ENCODE results near the gene PLK3.

PLK3 gene

DNA sequence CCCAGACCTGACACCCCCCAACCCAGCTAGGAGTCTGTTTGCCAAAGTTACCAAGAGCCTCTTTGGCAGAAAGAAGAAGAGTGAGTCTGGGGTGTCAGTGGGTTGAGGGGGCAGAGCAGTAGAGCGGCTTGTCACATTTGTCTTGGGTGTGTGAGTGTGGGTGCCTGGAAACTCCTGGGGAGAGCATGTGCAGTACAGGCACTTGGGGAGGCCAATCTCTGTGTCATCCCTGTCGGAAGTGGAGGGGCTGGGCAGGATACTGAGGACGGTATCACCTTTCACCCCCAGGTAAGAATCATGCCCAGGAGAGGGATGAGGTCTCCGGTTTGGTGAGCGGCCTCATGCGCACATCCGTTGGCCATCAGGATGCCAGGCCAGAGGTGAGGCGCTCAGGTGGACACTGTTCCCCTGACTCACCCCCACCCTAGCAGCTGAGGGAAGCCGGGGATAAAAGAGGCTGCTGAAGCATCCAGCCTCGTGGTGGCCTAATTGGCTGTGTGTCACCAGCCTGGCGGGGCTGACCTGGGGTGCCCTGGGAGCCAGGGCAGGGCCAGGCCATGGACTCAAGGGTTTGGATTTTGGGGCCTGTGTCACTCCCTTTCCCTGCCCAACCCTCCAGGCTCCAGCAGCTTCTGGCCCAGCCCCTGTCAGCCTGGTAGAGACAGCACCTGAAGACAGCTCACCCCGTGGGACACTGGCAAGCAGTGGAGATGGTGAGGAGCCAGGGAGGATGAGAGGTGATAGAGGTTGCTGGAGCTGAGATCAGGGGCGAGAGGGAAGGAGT, 3.3 kb downstream of the PLK3 start:
- DNase-seq, result no peak
- no peaks in the 10 kb centered on the region for H3K9me3 ChIP-seq (replicated peaks; ENCODE audit: insufficient read depth, low read length)
- no peak overlapping the region for H2AFZ ChIP-seq (ENCODE audit: low read length)
- no peaks in the 10 kb centered on the region for H3K36me3 ChIP-seq (replicated peaks; ENCODE audit: insufficient read depth, low read length)
- H4K20me1 ChIP-seq (ENCODE audit: insufficient read depth, low read length), result no peaks in the 10 kb centered on the region
- H3K9me2 ChIP-seq (replicated peaks; ENCODE audit: insufficient read depth, low read length), result no peaks in the 10 kb centered on the region
- H3K4me3 ChIP-seq (ENCODE audit: low read length), result no peak overlapping the region
- H3K79me2 ChIP-seq (ENCODE audit: low read length), result peaks cover 5% of the 10 kb centered on the region; the same call in 1 of the 2 replicates
- H3K27me3 ChIP-seq (replicated peaks; ENCODE audit: insufficient read depth, low read length), result no peaks in the 10 kb centered on the region
- no peak overlapping the region for H3K4me2 ChIP-seq (ENCODE audit: low read depth, low read length)
- H3F3A ChIP-seq (ENCODE audit: insufficient read depth, low read length), result peaks cover 5% of the 10 kb centered on the region; the same call in 1 of the 2 replicates
- TF ChIP-seq EZH2phosphoT487 (IDR thresholded peaks at IDR 0.05; ENCODE audit: low read length) (no peak), EZH2 (optimal IDR thresholded peaks at IDR 0.05; ENCODE audit: low read depth, low read length) (no peak)
- TF ChIP-seq, protein P1, sequence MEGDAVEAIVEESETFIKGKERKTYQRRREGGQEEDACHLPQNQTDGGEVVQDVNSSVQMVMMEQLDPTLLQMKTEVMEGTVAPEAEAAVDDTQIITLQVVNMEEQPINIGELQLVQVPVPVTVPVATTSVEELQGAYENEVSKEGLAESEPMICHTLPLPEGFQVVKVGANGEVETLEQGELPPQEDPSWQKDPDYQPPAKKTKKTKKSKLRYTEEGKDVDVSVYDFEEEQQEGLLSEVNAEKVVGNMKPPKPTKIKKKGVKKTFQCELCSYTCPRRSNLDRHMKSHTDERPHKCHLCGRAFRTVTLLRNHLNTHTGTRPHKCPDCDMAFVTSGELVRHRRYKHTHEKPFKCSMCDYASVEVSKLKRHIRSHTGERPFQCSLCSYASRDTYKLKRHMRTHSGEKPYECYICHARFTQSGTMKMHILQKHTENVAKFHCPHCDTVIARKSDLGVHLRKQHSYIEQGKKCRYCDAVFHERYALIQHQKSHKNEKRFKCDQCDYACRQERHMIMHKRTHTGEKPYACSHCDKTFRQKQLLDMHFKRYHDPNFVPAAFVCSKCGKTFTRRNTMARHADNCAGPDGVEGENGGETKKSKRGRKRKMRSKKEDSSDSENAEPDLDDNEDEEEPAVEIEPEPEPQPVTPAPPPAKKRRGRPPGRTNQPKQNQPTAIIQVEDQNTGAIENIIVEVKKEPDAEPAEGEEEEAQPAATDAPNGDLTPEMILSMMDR (IDR thresholded peaks at IDR 0.05; ENCODE audit: low read length), result no peak
- H3K27ac ChIP-seq (ENCODE audit: low read length), result no peak overlapping the region
- peaks cover 4% of the 10 kb centered on the region; the same call in 1 of the 2 replicates for H3K4me1 ChIP-seq (ENCODE audit: low read length)
- no peak overlapping the region for H3K9ac ChIP-seq (ENCODE audit: low read length)

DNA sequence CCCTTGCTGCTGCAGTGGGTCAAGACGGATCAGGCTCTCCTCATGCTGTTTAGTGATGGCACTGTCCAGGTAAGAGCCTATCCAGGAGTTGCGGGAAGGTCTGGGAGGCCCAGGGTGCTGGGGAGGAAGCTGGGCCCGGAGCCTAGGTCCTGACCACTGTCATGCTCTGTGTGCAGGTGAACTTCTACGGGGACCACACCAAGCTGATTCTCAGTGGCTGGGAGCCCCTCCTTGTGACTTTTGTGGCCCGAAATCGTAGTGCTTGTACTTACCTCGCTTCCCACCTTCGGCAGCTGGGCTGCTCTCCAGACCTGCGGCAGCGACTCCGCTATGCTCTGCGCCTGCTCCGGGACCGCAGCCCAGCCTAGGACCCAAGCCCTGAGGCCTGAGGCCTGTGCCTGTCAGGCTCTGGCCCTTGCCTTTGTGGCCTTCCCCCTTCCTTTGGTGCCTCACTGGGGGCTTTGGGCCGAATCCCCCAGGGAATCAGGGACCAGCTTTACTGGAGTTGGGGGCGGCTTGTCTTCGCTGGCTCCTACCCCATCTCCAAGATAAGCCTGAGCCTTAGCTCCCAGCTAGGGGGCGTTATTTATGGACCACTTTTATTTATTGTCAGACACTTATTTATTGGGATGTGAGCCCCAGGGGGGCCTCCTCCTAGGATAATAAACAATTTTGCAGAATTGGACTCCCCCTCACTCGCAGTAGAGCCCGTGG, 5.3 kb downstream of the PLK3 start:
- no peak for DNase-seq
- Histone ChIP-seq H3K36me3 (replicated peaks; ENCODE audit: insufficient read depth, low read length) (no peaks in the 10 kb centered on the region), H3K4me2 (ENCODE audit: low read depth, low read length) (no peak overlapping the region), H3K4me1 (ENCODE audit: low read length) (peaks cover 22% of the 10 kb centered on the region), H3K4me3 (ENCODE audit: low read length) (no peak overlapping the region), H3K9ac (ENCODE audit: low read length) (no peak overlapping the region), H4K20me1 (ENCODE audit: insufficient read depth, low read length) (no peaks in the 10 kb centered on the region), H2AFZ (ENCODE audit: low read length) (no peak overlapping the region), H3K79me2 (ENCODE audit: low read length) (peaks cover 5% of the 10 kb centered on the region; the same call in 1 of the 2 replicates), H3F3A (ENCODE audit: insufficient read depth, low read length) (peaks cover 6% of the 10 kb centered on the region; the same call in 1 of the 2 replicates), H3K9me3 (replicated peaks; ENCODE audit: insufficient read depth, low read length) (no peaks in the 10 kb centered on the region), H3K9me2 (replicated peaks; ENCODE audit: insufficient read depth, low read length) (no peaks in the 10 kb centered on the region), H3K27me3 (replicated peaks; ENCODE audit: insufficient read depth, low read length) (no peaks in the 10 kb centered on the region), H3K27ac (ENCODE audit: low read length) (no peak overlapping the region)
- no peak for TF ChIP-seq EZH2phosphoT487 (IDR thresholded peaks at IDR 0.05; ENCODE audit: low read length)
- TF ChIP-seq EZH2 (optimal IDR thresholded peaks at IDR 0.05; ENCODE audit: low read depth, low read length), result no peak
- TF ChIP-seq, protein P1 (IDR thresholded peaks at IDR 0.05; ENCODE audit: low read length), result no peak

DNA sequence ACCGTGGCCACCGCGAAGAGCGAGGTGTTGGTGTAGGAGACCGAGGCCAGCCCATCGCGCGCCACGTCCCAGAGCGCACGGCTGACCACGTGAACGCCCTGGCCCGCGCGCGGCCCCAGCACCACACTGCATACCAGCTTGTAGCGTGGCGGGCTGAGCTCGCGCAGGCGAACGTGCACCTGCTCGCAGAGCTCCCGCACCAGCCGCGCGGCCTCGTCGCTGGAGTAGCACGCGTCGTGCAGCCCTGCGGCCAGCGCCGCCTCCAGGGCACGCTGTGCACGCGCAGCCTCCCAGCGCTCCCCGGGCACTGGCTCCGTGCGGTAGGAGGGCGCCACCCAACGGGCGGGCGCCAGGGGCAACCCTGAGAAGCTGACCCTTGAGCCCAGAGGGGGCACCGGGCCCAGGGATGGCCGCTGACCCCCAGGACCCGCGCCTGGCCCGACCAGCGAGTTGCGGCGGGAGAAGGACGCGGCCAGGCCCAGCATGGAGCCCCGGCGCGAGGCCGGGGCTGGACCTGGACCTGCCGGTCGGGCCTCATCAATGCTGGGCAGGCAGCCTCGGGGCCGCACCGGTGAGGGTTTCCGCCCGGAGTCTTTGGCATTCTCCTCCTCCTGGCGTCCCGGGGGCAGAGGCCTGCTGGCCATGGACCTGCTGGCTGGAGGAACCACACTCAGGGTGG, 6.0 kb downstream of the PLK3 start:
- Histone ChIP-seq H4K20me1 (ENCODE audit: insufficient read depth, low read length) (no peaks in the 10 kb centered on the region), H3F3A (ENCODE audit: insufficient read depth, low read length) (peaks cover 6% of the 10 kb centered on the region; the same call in 1 of the 2 replicates), H3K9me2 (replicated peaks; ENCODE audit: insufficient read depth, low read length) (no peaks in the 10 kb centered on the region), H3K9me3 (replicated peaks; ENCODE audit: insufficient read depth, low read length) (no peaks in the 10 kb centered on the region), H3K4me1 (ENCODE audit: low read length) (peaks cover 19% of the 10 kb centered on the region), H3K36me3 (replicated peaks; ENCODE audit: insufficient read depth, low read length) (no peaks in the 10 kb centered on the region), H3K27ac (ENCODE audit: low read length) (no peak overlapping the region), H3K4me2 (ENCODE audit: low read depth, low read length) (no peak overlapping the region), H2AFZ (ENCODE audit: low read length) (no peak overlapping the region), H3K9ac (ENCODE audit: low read length) (no peak overlapping the region), H3K27me3 (replicated peaks; ENCODE audit: insufficient read depth, low read length) (no peaks in the 10 kb centered on the region), H3K79me2 (ENCODE audit: low read length) (no peaks in the 10 kb centered on the region), H3K4me3 (ENCODE audit: low read length) (no peak overlapping the region)
- no peak for DNase-seq
- TF ChIP-seq EZH2phosphoT487 (IDR thresholded peaks at IDR 0.05; ENCODE audit: low read length), result no peak
- TF ChIP-seq, protein P1 (IDR thresholded peaks at IDR 0.05; ENCODE audit: low read length), result no peak
- TF ChIP-seq EZH2 (optimal IDR thresholded peaks at IDR 0.05; ENCODE audit: low read depth, low read length), result no peak

Data from MM.1S (cell line).